Measurements from ENCODE around the gene TMIE. TPM values are rescaled to one million over a fixed set of nuclear protein-coding genes. Genes with fewer than 3 reads are reported as not detected.

The TMIE gene
- total RNA-seq, 1 experiment from 2014 or later = 0.11 TPM

Small RNA genes within 50 kb of the gene (small RNA-seq; reads per million reads assigned to genes)
- gene PRSS45 = 0 reads per million in 2 experiments

Other genes starting within 250 kb of the TMIE start
- gene LTF, start 236.5 kb upstream of the TMIE start, total RNA-seq (2014; rRNA removed; shearing (Covaris generic)) = 0.11 TPM in 1 of 2 replicates, not detected in the other
- gene RTP3, start 203.4 kb upstream of the TMIE start, total RNA-seq (2014; rRNA removed; shearing (Covaris generic)) = not detected in 2 replicates
- gene LRRC2, start 135.1 kb upstream of the TMIE start, total RNA-seq (2014; rRNA removed; shearing (Covaris generic)) = not detected in 2 replicates
- gene FAM240A, start 88.9 kb upstream of the TMIE start, total RNA-seq (2014; rRNA removed; shearing (Covaris generic)) = not detected in 2 replicates
- 0.43 and 0.90 TPM in 2 replicates for gene ALS2CL, start 7.7 kb upstream of the TMIE start, total RNA-seq (2014; rRNA removed; shearing (Covaris generic))
- not detected in 2 replicates for gene PRSS50, start 16.5 kb downstream of the TMIE start, total RNA-seq (2014; rRNA removed; shearing (Covaris generic))
- gene MYL3, start 162.1 kb downstream of the TMIE start, total RNA-seq (2014; rRNA removed; shearing (Covaris generic)) = not detected in 2 replicates
- gene PTH1R, start 176.3 kb downstream of the TMIE start, total RNA-seq (2014; rRNA removed; shearing (Covaris generic)) = 0.48 TPM in 1 of 2 replicates, not detected in the other

All from SK-MEL-5 (cell line).